ENCODE measurements around the gene F2R.
"Not testable (repeated sequence)": the region's sequence is repeated elsewhere in the genome, so short reads cannot be mapped to it uniquely, and the experiment has no call there.

Gene F2R

GRCh38 chr5:76717222-76718083, 1.5 kb downstream of the F2R start:
- DNase-seq (ENCODE audit: insufficient read length, low spot score) (no peak), FAIRE-seq (no peak)

GRCh38 chr5:76718381-76718832, 2.5 kb downstream of the F2R start:
- FAIRE-seq (no peak), DNase-seq (ENCODE audit: insufficient read length, low spot score) (no peak)

- FAIRE-seq = no peak
Observed at GRCh38 chr5:76718880-76719279, 3.0 kb downstream of the F2R start.

GRCh38 chr5:76720988-76721569, 5.2 kb downstream of the F2R start:
- DNase-seq (ENCODE audit: insufficient read length, low spot score) = no peak
- FAIRE-seq = no peak

More at GRCh38 chr5:76718880-76719279, 3.0 kb downstream of the F2R start:
- DNase-seq (ENCODE audit: insufficient read length, low spot score) = no peak

- FAIRE-seq (no peak), DNase-seq (ENCODE audit: insufficient read length, low spot score) (no peak)
Observed at GRCh38 chr5:76723266-76723665, 7.3 kb downstream of the F2R start.

GRCh38 chr5:76723906-76724305, 8.0 kb downstream of the F2R start:
- no peak for DNase-seq (ENCODE audit: insufficient read length, low spot score)
- FAIRE-seq = no peak

GRCh38 chr5:76724871-76725270, 8.9 kb downstream of the F2R start:
- DNase-seq (ENCODE audit: insufficient read length, low spot score) (no peak), FAIRE-seq (no peak)

GRCh38 chr5:76728965-76729364, 13.0 kb downstream of the F2R start:
- DNase-seq (ENCODE audit: insufficient read length, low spot score) = no peak
- no peak for FAIRE-seq

GRCh38 chr5:76729373-76730290, 13.7 kb downstream of the F2R start:
- DNase-seq (ENCODE audit: insufficient read length, low spot score) = no peak
- no peak for FAIRE-seq

- FAIRE-seq (no peak), DNase-seq (ENCODE audit: insufficient read length, low spot score) (no peak)
Observed at GRCh38 chr5:76732405-76733048, 16.6 kb downstream of the F2R start.

- DNase-seq (ENCODE audit: insufficient read length, low spot score) (no peak), FAIRE-seq (no peak)
Observed at GRCh38 chr5:76733049-76733417, 17.1 kb downstream of the F2R start.

GRCh38 chr5:76735762-76736545, 20.0 kb downstream of the F2R start:
- DNase-seq (ENCODE audit: insufficient read length, low spot score) (no peak), FAIRE-seq (no peak)

GRCh38 chr5:76736679-76737556, 21.0 kb downstream of the F2R start:
- FAIRE-seq (no peak), DNase-seq (ENCODE audit: insufficient read length, low spot score) (no peak)

GRCh38 chr5:76737846-76738245, 21.9 kb downstream of the F2R start:
- no peak for DNase-seq (ENCODE audit: insufficient read length, low spot score)
- no peak for FAIRE-seq

GRCh38 chr5:76741506-76741905, 25.6 kb downstream of the F2R start:
- not testable (repeated sequence) for FAIRE-seq; DNase-seq (ENCODE audit: insufficient read length, low spot score)

GRCh38 chr5:76742583-76742982, 26.7 kb downstream of the F2R start:
- no peak for DNase-seq (ENCODE audit: insufficient read length, low spot score)
- no peak for FAIRE-seq

- DNase-seq (ENCODE audit: insufficient read length, low spot score) = no peak
- no peak for FAIRE-seq
Observed at GRCh38 chr5:76744632-76745031, 28.7 kb downstream of the F2R start.

GRCh38 chr5:76745670-76746069, 29.7 kb downstream of the F2R start:
- DNase-seq (ENCODE audit: insufficient read length, low spot score) (no peak), FAIRE-seq (peak; percentile 52)

- no peak for DNase-seq (ENCODE audit: insufficient read length, low spot score)
- FAIRE-seq = no peak
Observed at GRCh38 chr5:76746677-76747076, 30.8 kb downstream of the F2R start.
